ENCODE measurements around the gene CDH1. TPM values are rescaled to one million over a fixed set of nuclear protein-coding genes. Genes with fewer than 3 reads are reported as not detected.

The CDH1 gene
- total RNA-seq, 1 experiment from 2014 or later, result 65.8 TPM

- H3K36me3 ChIP-seq (ENCODE audit: control insufficient read depth, insufficient read depth, low read length), result no peaks in the 10 kb centered on the region
- ATAC-seq (no peak), DNase-seq (ENCODE audit: low read depth, low spot score) (no peak)
- no peaks in the 10 kb centered on the region for H3K27me3 ChIP-seq (ENCODE audit: control insufficient read depth, insufficient read depth, low read length)
- H3K4me1 ChIP-seq (ENCODE audit: control insufficient read depth, insufficient read depth, low read length), result peaks cover 3% of the 10 kb centered on the region; the same call in 1 of the 2 replicates
- CTCF ChIA-PET, result no interaction called here
- TF ChIP-seq TCF7L2 (IDR thresholded peaks at IDR 0.05; ENCODE audit: low read depth, low read length) (no peak), SIN3A (IDR thresholded peaks at IDR 0.05; ENCODE audit: borderline replicate concordance, insufficient read depth, low read depth, low read length) (no peak), REST (IDR thresholded peaks at IDR 0.05; ENCODE audit: insufficient read depth in 1 of 2, low read depth in 2 of 2, low read length in 1 of 2) (no peak), CTCF (IDR thresholded peaks at IDR 0.05) (no peak), POLR2AphosphoS5 (IDR thresholded peaks at IDR 0.05; ENCODE audit: low read depth, low read length) (no peak)
- no peak overlapping the region for H3K4me3 ChIP-seq (ENCODE audit: low read depth in 2 of 2, low read length in 2 of 2)
- no peaks in the 10 kb centered on the region for H3K9me3 ChIP-seq (ENCODE audit: control insufficient read depth, insufficient read depth, low read depth, low read length)
- POLR2A ChIA-PET, result no interaction called here
- H3K27ac ChIP-seq (ENCODE audit: low read length), result no peak overlapping the region
- no TSS peak for BruUV-seq (replicated peaks)
- intact Hi-C loops (cut with micrococcal nuclease; ENCODE audit: unreplicated experiment) (no loop called here), in situ Hi-C loops (cut with HindIII; ENCODE audit: low pct_unique_long_range_greater_than_20kb, low sequenced_read_pairs) (no loop called here)
Observed at GRCh38 chr16:68757625-68757935, 20.5 kb downstream of the CDH1 start.

GRCh38 chr16:68759062-68759461 is 22.0 kb downstream of the CDH1 start:
- no peak overlapping the region for H3K27ac ChIP-seq (ENCODE audit: low read length)
- CTCF ChIA-PET, result no interaction called here
- H3K27me3 ChIP-seq (ENCODE audit: control insufficient read depth, insufficient read depth, low read length), result no peaks in the 10 kb centered on the region
- DNase-seq (ENCODE audit: low read depth, low spot score) (no peak), ATAC-seq (no peak)
- POLR2A ChIA-PET, result no interaction called here
- H3K4me3 ChIP-seq (ENCODE audit: low read depth in 2 of 2, low read length in 2 of 2), result no peak overlapping the region
- no peak for TF ChIP-seq CTCF (IDR thresholded peaks at IDR 0.05)
- TF ChIP-seq REST (IDR thresholded peaks at IDR 0.05; ENCODE audit: insufficient read depth in 1 of 2, low read depth in 2 of 2, low read length in 1 of 2), result no peak
- no peak for TF ChIP-seq POLR2AphosphoS5 (IDR thresholded peaks at IDR 0.05; ENCODE audit: low read depth, low read length)
- TF ChIP-seq SIN3A (IDR thresholded peaks at IDR 0.05; ENCODE audit: borderline replicate concordance, insufficient read depth, low read depth, low read length), result no peak
- TF ChIP-seq TCF7L2 (IDR thresholded peaks at IDR 0.05; ENCODE audit: low read depth, low read length), result no peak
- no peaks in the 10 kb centered on the region for H3K36me3 ChIP-seq (ENCODE audit: control insufficient read depth, insufficient read depth, low read length)
- H3K4me1 ChIP-seq (ENCODE audit: control insufficient read depth, insufficient read depth, low read length), result peaks cover 10% of the 10 kb centered on the region
- H3K9me3 ChIP-seq (ENCODE audit: control insufficient read depth, insufficient read depth, low read depth, low read length), result no peaks in the 10 kb centered on the region
- no TSS peak for BruUV-seq (replicated peaks)
- intact Hi-C loops (cut with micrococcal nuclease; ENCODE audit: unreplicated experiment), result no loop called here
- in situ Hi-C loops (cut with HindIII; ENCODE audit: low pct_unique_long_range_greater_than_20kb, low sequenced_read_pairs), result no loop called here

Data from Panc1 (cell line).